H1 (cell line): ENCODE measurements around the gene ALK.

Experiments used
- TF ChIP-seq, protein P1 (sequence below): IDR thresholded peaks from 2 replicates; pipeline ENCODE4 v1.6.1; 2012; ENCODE audit warnings: inconsistent platforms
- TF ChIP-seq, protein P2 (sequence below), 3 experiments: IDR thresholded peaks; 1 replicate in 2 of 3; 2 replicates in 1 of 3; pipeline versions ENCODE4 v1.5.1 to v1.6.1; 2011; ENCODE audit warnings: low read length in 3 of 3, mild to moderate bottlenecking in 3 of 3, inconsistent platforms in 2 of 3, low read depth in 1 of 3, moderate library complexity in 1 of 3; ENCODE audit not compliant: insufficient read depth in 1 of 3; ENCODE audit errors: control extremely low read depth in 1 of 3

DNA sequence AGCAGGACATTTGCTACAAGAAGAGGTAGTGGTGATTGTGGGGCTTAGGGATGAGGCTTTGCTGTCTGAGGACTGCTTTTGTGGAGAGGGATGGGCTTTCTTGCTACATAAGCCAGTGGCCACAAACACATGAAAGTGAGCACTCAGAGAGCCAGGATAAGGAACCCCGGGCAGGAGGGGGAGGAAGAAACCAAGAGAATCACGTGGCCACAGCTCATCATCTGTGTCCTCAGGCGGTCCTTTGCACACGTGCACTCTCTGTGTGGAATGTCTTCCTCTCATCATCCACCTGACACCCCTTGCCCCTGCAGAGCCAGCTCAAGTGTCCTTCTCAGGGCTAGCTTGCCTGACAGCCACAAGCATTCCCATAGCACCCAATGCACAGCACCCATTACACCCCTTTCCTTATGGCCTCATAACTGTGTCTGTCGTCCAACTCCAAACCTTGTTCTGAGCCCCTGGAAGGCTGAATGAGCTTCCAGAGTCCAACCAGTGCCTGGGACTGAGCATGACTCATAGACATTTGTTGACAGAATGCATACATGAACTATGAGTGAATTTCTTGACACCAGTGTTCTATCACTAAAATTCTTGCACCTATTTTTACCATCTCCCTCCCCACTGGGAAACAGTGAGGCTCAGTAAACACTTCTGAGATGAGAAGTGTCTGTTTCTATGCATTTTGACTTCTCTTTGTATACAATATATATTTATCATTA is 398.3 kb downstream of the ALK start:
- TF ChIP-seq, protein P1, sequence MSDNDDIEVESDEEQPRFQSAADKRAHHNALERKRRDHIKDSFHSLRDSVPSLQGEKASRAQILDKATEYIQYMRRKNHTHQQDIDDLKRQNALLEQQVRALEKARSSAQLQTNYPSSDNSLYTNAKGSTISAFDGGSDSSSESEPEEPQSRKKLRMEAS, result no peak
- TF ChIP-seq, protein P2, sequence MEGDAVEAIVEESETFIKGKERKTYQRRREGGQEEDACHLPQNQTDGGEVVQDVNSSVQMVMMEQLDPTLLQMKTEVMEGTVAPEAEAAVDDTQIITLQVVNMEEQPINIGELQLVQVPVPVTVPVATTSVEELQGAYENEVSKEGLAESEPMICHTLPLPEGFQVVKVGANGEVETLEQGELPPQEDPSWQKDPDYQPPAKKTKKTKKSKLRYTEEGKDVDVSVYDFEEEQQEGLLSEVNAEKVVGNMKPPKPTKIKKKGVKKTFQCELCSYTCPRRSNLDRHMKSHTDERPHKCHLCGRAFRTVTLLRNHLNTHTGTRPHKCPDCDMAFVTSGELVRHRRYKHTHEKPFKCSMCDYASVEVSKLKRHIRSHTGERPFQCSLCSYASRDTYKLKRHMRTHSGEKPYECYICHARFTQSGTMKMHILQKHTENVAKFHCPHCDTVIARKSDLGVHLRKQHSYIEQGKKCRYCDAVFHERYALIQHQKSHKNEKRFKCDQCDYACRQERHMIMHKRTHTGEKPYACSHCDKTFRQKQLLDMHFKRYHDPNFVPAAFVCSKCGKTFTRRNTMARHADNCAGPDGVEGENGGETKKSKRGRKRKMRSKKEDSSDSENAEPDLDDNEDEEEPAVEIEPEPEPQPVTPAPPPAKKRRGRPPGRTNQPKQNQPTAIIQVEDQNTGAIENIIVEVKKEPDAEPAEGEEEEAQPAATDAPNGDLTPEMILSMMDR (IDR thresholded peaks at IDR 0.05; ENCODE audit: control extremely low read depth in 1 of 3, insufficient read depth in 1 of 3, low read depth in 1 of 3, low read length in 3 of 3), result no peak
